OCI-LY1 (cell line): ENCODE measurements around the gene NOP53.
"Not testable (repeated sequence)": the region's sequence is repeated elsewhere in the genome, so short reads cannot be mapped to it uniquely, and the experiment has no call there.

Source experiments
- H2AFZ ChIP-seq: fragments of 200-600 bp; sonication (generic), shearing (Covaris generic); 2 replicates; pipeline ENCODE4 v1.6.0; 2014; ENCODE audit warnings: antibody characterized with exemption, mild to moderate bottlenecking, low read length
- H3F3A ChIP-seq: fragments of 200-600 bp; sonication (generic), shearing (Covaris generic); 2 replicates; pipeline ENCODE4 v1.6.0; 2014; ENCODE audit warnings: mild to moderate bottlenecking, antibody characterized with exemption, low read length, moderate library complexity; ENCODE audit not compliant: insufficient read depth
- H3K27ac ChIP-seq: fragments of 200-600 bp; sonication (generic); 2 replicates; pipeline ENCODE4 v1.5.1; 2014; ENCODE audit warnings: low read length, mixed run types, mild to moderate bottlenecking, low read depth; ENCODE audit not compliant: poor library complexity, severe bottlenecking
- H3K27me3 ChIP-seq: fragments of 200-600 bp; sonication (generic); 2 replicates; pipeline ENCODE4 v1.6.0; 2014; ENCODE audit warnings: antibody characterized with exemption, mild to moderate bottlenecking, low read length, moderate library complexity; ENCODE audit not compliant: insufficient read depth
- H3K36me3 ChIP-seq: fragments of 200-600 bp; sonication (generic); 2 replicates; pipeline ENCODE4 v1.6.1; 2014; ENCODE audit warnings: mild to moderate bottlenecking, antibody characterized with exemption, low read length, moderate library complexity, mixed read lengths; ENCODE audit not compliant: insufficient read depth
- H3K4me1 ChIP-seq: fragments of 200-600 bp; sonication (generic); 2 replicates; pipeline ENCODE4 v1.5.1; 2014; ENCODE audit warnings: mild to moderate bottlenecking, low read length, moderate library complexity; ENCODE audit not compliant: insufficient read depth, severe bottlenecking
- H3K4me2 ChIP-seq: fragments of 200-600 bp; sonication (generic), shearing (Covaris generic); 2 replicates; pipeline ENCODE4 v1.6.1; 2014; ENCODE audit warnings: low read length
- H3K4me3 ChIP-seq: fragments of 200-600 bp; sonication (generic); 2 replicates; pipeline ENCODE4 v1.5.1; 2014; ENCODE audit warnings: low read length, low read depth, mild to moderate bottlenecking, mixed read lengths; ENCODE audit not compliant: poor library complexity, severe bottlenecking
- H3K79me2 ChIP-seq: fragments of 200-600 bp; shearing (Covaris generic); 2 replicates; pipeline ENCODE4 v1.6.1; 2016; ENCODE audit warnings: mixed run types, low read length, mixed read lengths; ENCODE audit not compliant: insufficient read depth
- H3K9ac ChIP-seq: fragments of 200-600 bp; sonication (generic), shearing (Covaris generic); 2 replicates; pipeline ENCODE4 v1.6.1; 2014; ENCODE audit warnings: mild to moderate bottlenecking, low read length, mixed read lengths
- H3K9me2 ChIP-seq: fragments of 200-600 bp; sonication (generic), shearing (Covaris generic); 2 replicates; pipeline ENCODE4 v1.6.1; 2014; ENCODE audit warnings: low read depth, mild to moderate bottlenecking, low read length, mixed read lengths
- H3K9me3 ChIP-seq: fragments of 200-600 bp; shearing (Covaris generic); 2 replicates; pipeline ENCODE4 v1.6.1; 2014; ENCODE audit warnings: low read length, mixed read lengths
- H4K20me1 ChIP-seq: fragments of 200-600 bp; sonication (generic), shearing (Covaris generic); 2 replicates; pipeline ENCODE4 v1.6.0; 2016; ENCODE audit warnings: mild to moderate bottlenecking, low read length; ENCODE audit not compliant: insufficient read depth
- EZH2 ChIP-seq: fragments of 200-600 bp; sonication (generic), shearing (Covaris generic); IDR thresholded peaks from 2 replicates; pipeline ENCODE4 v1.8.0; 2017; ENCODE audit warnings: borderline replicate concordance, mixed run types, mild to moderate bottlenecking, antibody characterized with exemption, low read length, moderate library complexity, mixed read lengths
- TF ChIP-seq, protein P1 (sequence below): fragments of 200-600 bp; sonication (generic), shearing (Covaris generic); IDR thresholded peaks from 2 replicates; pipeline ENCODE4 v1.5.1; 2017; ENCODE audit warnings: mild to moderate bottlenecking, antibody characterized with exemption, low read length, moderate library complexity, mixed read lengths

Gene NOP53

GRCh38 chr19:47776568-47776967 is 31.2 kb downstream of the NOP53 start:
- H3K4me3 ChIP-seq: no peak overlapping the region
- no peaks in the 10 kb centered on the region for H3K27me3 ChIP-seq

GRCh38 chr19:47777245-47778048 is 32.1 kb downstream of the NOP53 start:
- Histone ChIP-seq H3K4me1 (peaks cover 12% of the 10 kb centered on the region), H3K36me3 (peaks cover 15% of the 10 kb centered on the region; the same call in 1 of the 2 replicates), H3K4me3 (peak overlapping the region; percentile 83), H3K4me2 (peak overlapping the region; percentile 85)
- H3K9me3 ChIP-seq, H4K20me1 ChIP-seq, H3K79me2 ChIP-seq, H3K27me3 ChIP-seq, H3F3A ChIP-seq, H3K27ac ChIP-seq, H2AFZ ChIP-seq, H3K9ac ChIP-seq, H3K9me2 ChIP-seq: not testable (repeated sequence)

More at GRCh38 chr19:47776568-47776967, 31.2 kb downstream of the NOP53 start:
- peaks cover 12% of the 10 kb centered on the region for H3K4me1 ChIP-seq
- no peak overlapping the region for H3K4me2 ChIP-seq
- no peaks in the 10 kb centered on the region for H3K9me2 ChIP-seq
- H3K9ac ChIP-seq: no peak overlapping the region
- no peaks in the 10 kb centered on the region for H4K20me1 ChIP-seq
- TF ChIP-seq EZH2: no peak
- TF ChIP-seq, protein P1, sequence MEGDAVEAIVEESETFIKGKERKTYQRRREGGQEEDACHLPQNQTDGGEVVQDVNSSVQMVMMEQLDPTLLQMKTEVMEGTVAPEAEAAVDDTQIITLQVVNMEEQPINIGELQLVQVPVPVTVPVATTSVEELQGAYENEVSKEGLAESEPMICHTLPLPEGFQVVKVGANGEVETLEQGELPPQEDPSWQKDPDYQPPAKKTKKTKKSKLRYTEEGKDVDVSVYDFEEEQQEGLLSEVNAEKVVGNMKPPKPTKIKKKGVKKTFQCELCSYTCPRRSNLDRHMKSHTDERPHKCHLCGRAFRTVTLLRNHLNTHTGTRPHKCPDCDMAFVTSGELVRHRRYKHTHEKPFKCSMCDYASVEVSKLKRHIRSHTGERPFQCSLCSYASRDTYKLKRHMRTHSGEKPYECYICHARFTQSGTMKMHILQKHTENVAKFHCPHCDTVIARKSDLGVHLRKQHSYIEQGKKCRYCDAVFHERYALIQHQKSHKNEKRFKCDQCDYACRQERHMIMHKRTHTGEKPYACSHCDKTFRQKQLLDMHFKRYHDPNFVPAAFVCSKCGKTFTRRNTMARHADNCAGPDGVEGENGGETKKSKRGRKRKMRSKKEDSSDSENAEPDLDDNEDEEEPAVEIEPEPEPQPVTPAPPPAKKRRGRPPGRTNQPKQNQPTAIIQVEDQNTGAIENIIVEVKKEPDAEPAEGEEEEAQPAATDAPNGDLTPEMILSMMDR: no peak
- H2AFZ ChIP-seq: no peak overlapping the region
- H3K9me3 ChIP-seq: no peaks in the 10 kb centered on the region
- H3K27ac ChIP-seq: no peak overlapping the region
- no peaks in the 10 kb centered on the region for H3F3A ChIP-seq
- H3K36me3 ChIP-seq: peaks cover 9% of the 10 kb centered on the region; the same call in 1 of the 2 replicates
- no peaks in the 10 kb centered on the region for H3K79me2 ChIP-seq

GRCh38 chr19:47778049-47778953 is 33.0 kb downstream of the NOP53 start, which contains the start of gene SELENOW:
Gene SELENOW, plus strand, starts transcription at chr19:47778703. Its CDS starts 83 bp downstream, at chr19:47778786.
- Histone ChIP-seq H3K4me3 (peak within 1 kb of the TSS; percentile 83), H3K36me3 (peaks cover 15% of the 10 kb centered on the region; the same call in 1 of the 2 replicates), H3K79me2 (no peaks in the 10 kb centered on the region), H3K9me3 (no peaks in the 10 kb centered on the region), H3F3A (no peaks in the 10 kb centered on the region), H3K27me3 (no peaks in the 10 kb centered on the region), H3K4me1 (peaks cover 12% of the 10 kb centered on the region), H3K27ac (peak within 1 kb of the TSS; percentile 62), H4K20me1 (no peaks in the 10 kb centered on the region), H2AFZ (peak within 1 kb of the TSS; percentile 19; the same call in 1 of the 2 replicates), H3K4me2 (peak within 1 kb of the TSS; percentile 85), H3K9me2 (no peaks in the 10 kb centered on the region), H3K9ac (peak within 1 kb of the TSS; percentile 82)
- no peak for TF ChIP-seq EZH2
- TF ChIP-seq, protein P1: no peak
